ENCODE measurements around the gene ISM1.

- TF ChIP-seq, protein P1, sequence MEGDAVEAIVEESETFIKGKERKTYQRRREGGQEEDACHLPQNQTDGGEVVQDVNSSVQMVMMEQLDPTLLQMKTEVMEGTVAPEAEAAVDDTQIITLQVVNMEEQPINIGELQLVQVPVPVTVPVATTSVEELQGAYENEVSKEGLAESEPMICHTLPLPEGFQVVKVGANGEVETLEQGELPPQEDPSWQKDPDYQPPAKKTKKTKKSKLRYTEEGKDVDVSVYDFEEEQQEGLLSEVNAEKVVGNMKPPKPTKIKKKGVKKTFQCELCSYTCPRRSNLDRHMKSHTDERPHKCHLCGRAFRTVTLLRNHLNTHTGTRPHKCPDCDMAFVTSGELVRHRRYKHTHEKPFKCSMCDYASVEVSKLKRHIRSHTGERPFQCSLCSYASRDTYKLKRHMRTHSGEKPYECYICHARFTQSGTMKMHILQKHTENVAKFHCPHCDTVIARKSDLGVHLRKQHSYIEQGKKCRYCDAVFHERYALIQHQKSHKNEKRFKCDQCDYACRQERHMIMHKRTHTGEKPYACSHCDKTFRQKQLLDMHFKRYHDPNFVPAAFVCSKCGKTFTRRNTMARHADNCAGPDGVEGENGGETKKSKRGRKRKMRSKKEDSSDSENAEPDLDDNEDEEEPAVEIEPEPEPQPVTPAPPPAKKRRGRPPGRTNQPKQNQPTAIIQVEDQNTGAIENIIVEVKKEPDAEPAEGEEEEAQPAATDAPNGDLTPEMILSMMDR (conservative IDR thresholded peaks at IDR 0.05; ENCODE audit: low read depth in 2 of 2), result no peak
- TF ChIP-seq EZH2 (IDR thresholded peaks at IDR 0.05; ENCODE audit: low read depth, unreplicated experiment), result no peak
- TF ChIP-seq ZNF331 (CRISPR knock-in tag; IDR thresholded peaks at IDR 0.05; ENCODE audit: low read depth), result no peak
- TF ChIP-seq, protein P2, sequence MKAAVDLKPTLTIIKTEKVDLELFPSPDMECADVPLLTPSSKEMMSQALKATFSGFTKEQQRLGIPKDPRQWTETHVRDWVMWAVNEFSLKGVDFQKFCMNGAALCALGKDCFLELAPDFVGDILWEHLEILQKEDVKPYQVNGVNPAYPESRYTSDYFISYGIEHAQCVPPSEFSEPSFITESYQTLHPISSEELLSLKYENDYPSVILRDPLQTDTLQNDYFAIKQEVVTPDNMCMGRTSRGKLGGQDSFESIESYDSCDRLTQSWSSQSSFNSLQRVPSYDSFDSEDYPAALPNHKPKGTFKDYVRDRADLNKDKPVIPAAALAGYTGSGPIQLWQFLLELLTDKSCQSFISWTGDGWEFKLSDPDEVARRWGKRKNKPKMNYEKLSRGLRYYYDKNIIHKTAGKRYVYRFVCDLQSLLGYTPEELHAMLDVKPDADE (IDR thresholded peaks at IDR 0.05), result no peak
- no peak for TF ChIP-seq STAT1 (IDR thresholded peaks at IDR 0.05; ENCODE audit: unreplicated experiment)
- no peak for TF ChIP-seq POLR2AphosphoS5 (IDR thresholded peaks at IDR 0.05; ENCODE audit: low read depth)
- TF ChIP-seq ZNF114 (CRISPR knock-in tag; IDR thresholded peaks at IDR 0.05), result no peak
- no peak for TF ChIP-seq EZH2phosphoT487 (IDR thresholded peaks at IDR 0.05; ENCODE audit: unreplicated experiment)
- TF ChIP-seq REST (IDR thresholded peaks at IDR 0.05; ENCODE audit: unreplicated experiment), result no peak
- TF ChIP-seq ZNF462 (CRISPR knock-in tag; IDR thresholded peaks at IDR 0.05), result no peak
- no peak for TF ChIP-seq CREB1 (CRISPR knock-in tag; IDR thresholded peaks at IDR 0.05; ENCODE audit: low read depth)
- no peak for TF ChIP-seq JUNB (IDR thresholded peaks at IDR 0.05; ENCODE audit: unreplicated experiment)
- TF ChIP-seq NANOG (IDR thresholded peaks at IDR 0.05; ENCODE audit: borderline replicate concordance), result no peak
Observed at GRCh38 chr20:13222319-13222716, 1.2 kb downstream of the ISM1 start.
